ENCODE measurements around the gene TMEM72. TPM values are rescaled to one million over a fixed set of nuclear protein-coding genes. Genes with fewer than 3 reads are reported as not detected.

Gene TMEM72
- total RNA-seq, 4 donors from 2014 or later = not detected

DNA sequence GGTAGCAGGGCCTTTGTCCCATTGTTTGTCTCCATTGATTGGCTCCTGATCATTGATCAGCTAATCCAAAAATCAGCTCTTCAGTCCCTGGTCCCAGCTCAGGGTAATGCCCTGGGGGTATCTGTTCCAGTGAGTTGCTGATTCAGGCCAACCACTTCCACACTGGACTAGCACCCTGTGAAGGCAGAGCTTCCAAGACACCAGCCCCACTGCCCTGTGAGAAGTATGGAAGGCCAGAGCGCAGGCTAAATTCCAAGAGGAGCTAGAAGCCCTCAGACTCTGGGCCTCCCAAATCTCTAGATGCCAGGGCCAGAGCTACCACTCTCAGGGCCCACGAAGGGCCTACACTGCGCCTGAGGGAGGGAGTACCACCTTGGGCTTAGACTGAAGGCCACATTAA lies 10.4 kb downstream of the TMEM72 start:
- H3K4me3 ChIP-seq (ENCODE audit: low read depth, poor library complexity, severe bottlenecking) = no peak overlapping the region
- TF ChIP-seq CTCF (IDR thresholded peaks at IDR 0.05) (no peak), POLR2A (IDR thresholded peaks at IDR 0.05) (no peak)
- WGBS, 2 donors = 100% methylated on average over 1 to 3 of the region's 3 CpGs
- peak in 1 of 2 donors; percentile 18 for DNase-seq (ENCODE audit: low spot score in 2 of 2)
- intact Hi-C loops (cut with DNase I; ENCODE audit: low total_unique reads) = no loop called here

DNA sequence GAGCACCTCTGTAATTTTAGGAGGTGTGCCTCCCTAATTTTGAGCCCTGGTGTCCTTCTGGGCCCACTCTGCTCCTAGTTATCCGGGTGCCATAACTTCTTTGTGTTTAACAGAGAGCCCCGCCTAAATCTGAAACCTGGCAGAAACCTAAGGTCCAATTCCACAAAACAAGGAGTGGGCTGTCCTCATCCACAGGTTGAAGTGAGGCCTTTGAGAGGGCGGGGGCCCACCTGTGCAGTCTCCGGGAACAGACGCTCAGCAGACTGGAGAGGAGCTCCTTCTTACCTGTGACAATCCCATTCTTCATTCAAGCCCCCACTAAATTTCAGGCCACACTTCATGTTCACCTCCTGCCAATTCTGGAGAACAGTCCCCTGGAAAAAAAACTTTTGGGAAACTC lies 10.9 kb downstream of the TMEM72 start:
- WGBS, 2 donors = 89 to 99% methylated on average over 5 of the region's 5 CpGs
- TF ChIP-seq CTCF (IDR thresholded peaks at IDR 0.05) = no peak
- TF ChIP-seq POLR2A (IDR thresholded peaks at IDR 0.05) = no peak
- DNase-seq (ENCODE audit: low spot score in 2 of 2) = peak in 1 of 2 donors; percentile 20
- intact Hi-C loops (cut with DNase I; ENCODE audit: low total_unique reads) = no loop called here
- no peak overlapping the region for H3K4me3 ChIP-seq (ENCODE audit: low read depth, poor library complexity, severe bottlenecking)

GRCh38 chr10:44922796-44923545 lies 11.8 kb downstream of the TMEM72 start:
- no peak for TF ChIP-seq POLR2A (IDR thresholded peaks at IDR 0.05)
- TF ChIP-seq CTCF (IDR thresholded peaks at IDR 0.05) = no peak
- peak in 1 of 2 donors; percentile 43 for DNase-seq (ENCODE audit: low spot score in 2 of 2)
- intact Hi-C loops (cut with DNase I; ENCODE audit: low total_unique reads) = no loop called here
- 73 to 81% methylated on average over 7 of the region's 7 CpGs for WGBS, 2 donors
- no peak overlapping the region for H3K4me3 ChIP-seq (ENCODE audit: low read depth, poor library complexity, severe bottlenecking)

- intact Hi-C loops (cut with DNase I; ENCODE audit: low total_unique reads) = no loop called here
- peak in 1 of 2 donors; percentile 65 for DNase-seq (ENCODE audit: low spot score in 2 of 2)
- 92 to 98% methylated on average over 3 of the region's 3 CpGs for WGBS, 2 donors
- TF ChIP-seq POLR2A (IDR thresholded peaks at IDR 0.05) (no peak), CTCF (IDR thresholded peaks at IDR 0.05) (no peak)
- no peak overlapping the region for H3K4me3 ChIP-seq (ENCODE audit: low read depth, poor library complexity, severe bottlenecking)
Measured at GRCh38 chr10:44923611-44924010, 12.5 kb downstream of the TMEM72 start.

GRCh38 chr10:44924261-44925040 lies 13.3 kb downstream of the TMEM72 start:
- intact Hi-C loops (cut with DNase I; ENCODE audit: low total_unique reads) = no loop called here
- H3K4me3 ChIP-seq (ENCODE audit: low read depth, poor library complexity, severe bottlenecking) = no peak overlapping the region
- no peak for TF ChIP-seq CTCF (IDR thresholded peaks at IDR 0.05)
- TF ChIP-seq POLR2A (IDR thresholded peaks at IDR 0.05) = no peak
- peak in 1 of 2 donors; percentile 68 for DNase-seq (ENCODE audit: low spot score in 2 of 2)
- WGBS, 2 donors = 79 to 89% methylated on average over 20 to 21 of the region's 21 CpGs

Data from lower leg skin (tissue), 4 donors.